ENCODE measurements around the gene ARHGAP10.
"Not testable (repeated sequence)": the region's sequence is repeated elsewhere in the genome, so short reads cannot be mapped to it uniquely, and the experiment has no call there.

ARHGAP10 gene

GRCh38 chr4:147862043-147862692 is 130.3 kb downstream of the ARHGAP10 start:
- no peak for DNase-seq

- DNase-seq, result no peak
These were observed 131.3 kb downstream of the ARHGAP10 start for GRCh38 chr4:147863111-147863747.

- no peak for DNase-seq
These were observed 132.1 kb downstream of the ARHGAP10 start for GRCh38 chr4:147863808-147864472.

- DNase-seq, result no peak
These were observed 132.7 kb downstream of the ARHGAP10 start for GRCh38 chr4:147864607-147865006.

GRCh38 chr4:147865926-147866325 is 134.0 kb downstream of the ARHGAP10 start:
- no peak for DNase-seq

- DNase-seq, result peak; percentile 91
These were observed 134.8 kb downstream of the ARHGAP10 start for GRCh38 chr4:147866532-147867271.

- no peak for DNase-seq
These were observed 142.2 kb downstream of the ARHGAP10 start for GRCh38 chr4:147874109-147874508.

GRCh38 chr4:147877308-147877771 is 145.5 kb downstream of the ARHGAP10 start:
- DNase-seq, result no peak

- DNase-seq, result no peak
These were observed 147.8 kb downstream of the ARHGAP10 start for GRCh38 chr4:147879676-147880075.

GRCh38 chr4:147880511-147880910 is 148.6 kb downstream of the ARHGAP10 start:
- DNase-seq, result no peak

GRCh38 chr4:147884536-147884935 is 152.6 kb downstream of the ARHGAP10 start:
- no peak for DNase-seq

- DNase-seq, result not testable (repeated sequence)
These were observed 153.3 kb downstream of the ARHGAP10 start for GRCh38 chr4:147885216-147885615.

- DNase-seq, result no peak
These were observed 159.7 kb downstream of the ARHGAP10 start for GRCh38 chr4:147891476-147892115.

GRCh38 chr4:147899512-147899911 is 167.6 kb downstream of the ARHGAP10 start:
- no peak for DNase-seq

- DNase-seq, result no peak
These were observed 169.5 kb downstream of the ARHGAP10 start for GRCh38 chr4:147901388-147901787.

- DNase-seq, result no peak
These were observed 170.0 kb downstream of the ARHGAP10 start for GRCh38 chr4:147901916-147902315.

- DNase-seq, result no peak
These were observed 177.3 kb downstream of the ARHGAP10 start for GRCh38 chr4:147909225-147909624.

GRCh38 chr4:147910315-147910714 is 178.4 kb downstream of the ARHGAP10 start:
- DNase-seq, result no peak

GRCh38 chr4:147912106-147912505 is 180.2 kb downstream of the ARHGAP10 start:
- not testable (repeated sequence) for DNase-seq

- no peak for DNase-seq
These were observed 181.2 kb downstream of the ARHGAP10 start for GRCh38 chr4:147913137-147913536.

- no peak for DNase-seq
These were observed 184.5 kb downstream of the ARHGAP10 start for GRCh38 chr4:147916351-147916750.

- DNase-seq, result no peak
These were observed 191.5 kb downstream of the ARHGAP10 start for GRCh38 chr4:147923381-147923780.

GRCh38 chr4:147923854-147924253 is 192.0 kb downstream of the ARHGAP10 start:
- no peak for DNase-seq

All from stimulated activated CD4-positive, alpha-beta T cell treated with anti-CD3 and anti-CD28 coated beads, Interleukin-4, amount 100 ng/mL, for 1 hour (primary cell).